Measurements from ENCODE around the gene PMPCA. TPM values are rescaled to one million over a fixed set of nuclear protein-coding genes. Genes with fewer than 3 reads are reported as not detected.

The PMPCA gene
- total and polyA plus RNA-seq, 7 donors, result 22.9 to 49.9 (median 27.1) TPM

DNA sequence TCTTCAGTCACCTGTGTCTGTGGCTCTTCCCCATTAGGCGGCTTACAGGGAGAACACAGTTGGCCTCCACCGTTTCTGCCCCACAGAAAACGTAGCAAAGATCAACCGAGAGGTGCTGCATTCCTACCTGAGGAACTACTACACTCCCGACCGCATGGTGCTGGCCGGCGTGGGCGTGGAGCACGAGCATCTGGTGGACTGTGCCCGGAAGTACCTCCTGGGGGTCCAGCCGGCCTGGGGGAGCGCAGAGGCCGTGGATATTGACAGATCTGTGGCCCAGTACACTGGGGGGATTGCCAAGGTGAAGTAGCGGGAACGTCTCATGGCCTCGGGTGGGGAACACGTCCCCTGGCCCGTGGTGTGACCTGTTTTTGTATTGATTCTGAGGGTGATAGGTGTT lies 6.5 kb downstream of the PMPCA start:
- no peak for DNase-seq
- H3K9me3 ChIP-seq, result no peaks in the 10 kb centered on the region
- TF ChIP-seq, protein P1, sequence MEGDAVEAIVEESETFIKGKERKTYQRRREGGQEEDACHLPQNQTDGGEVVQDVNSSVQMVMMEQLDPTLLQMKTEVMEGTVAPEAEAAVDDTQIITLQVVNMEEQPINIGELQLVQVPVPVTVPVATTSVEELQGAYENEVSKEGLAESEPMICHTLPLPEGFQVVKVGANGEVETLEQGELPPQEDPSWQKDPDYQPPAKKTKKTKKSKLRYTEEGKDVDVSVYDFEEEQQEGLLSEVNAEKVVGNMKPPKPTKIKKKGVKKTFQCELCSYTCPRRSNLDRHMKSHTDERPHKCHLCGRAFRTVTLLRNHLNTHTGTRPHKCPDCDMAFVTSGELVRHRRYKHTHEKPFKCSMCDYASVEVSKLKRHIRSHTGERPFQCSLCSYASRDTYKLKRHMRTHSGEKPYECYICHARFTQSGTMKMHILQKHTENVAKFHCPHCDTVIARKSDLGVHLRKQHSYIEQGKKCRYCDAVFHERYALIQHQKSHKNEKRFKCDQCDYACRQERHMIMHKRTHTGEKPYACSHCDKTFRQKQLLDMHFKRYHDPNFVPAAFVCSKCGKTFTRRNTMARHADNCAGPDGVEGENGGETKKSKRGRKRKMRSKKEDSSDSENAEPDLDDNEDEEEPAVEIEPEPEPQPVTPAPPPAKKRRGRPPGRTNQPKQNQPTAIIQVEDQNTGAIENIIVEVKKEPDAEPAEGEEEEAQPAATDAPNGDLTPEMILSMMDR (IDR thresholded peaks at IDR 0.05), result no peak
- no peak for TF ChIP-seq EP300 (IDR thresholded peaks at IDR 0.05)
- TF ChIP-seq POLR2A (IDR thresholded peaks at IDR 0.05), result no peak
- TF ChIP-seq POLR2AphosphoS5 (IDR thresholded peaks at IDR 0.05), result no peak
- H3K4me1 ChIP-seq, result peaks cover 0 to 2% (median under 1%) of the 10 kb centered on the region in 4 donors
- H3K27me3 ChIP-seq, result no peaks in the 10 kb centered on the region
- H3K36me3 ChIP-seq, result peaks cover 45 to 96% (median 85%) of the 10 kb centered on the region in 4 donors
- intact Hi-C loops (cut with DNase I), result no loop called here
- no peak overlapping the region for H3K4me3 ChIP-seq
- H3K27ac ChIP-seq, result no peak overlapping the region
- WGBS, 2 donors, result 92 to 93% methylated on average over 19 of the region's 19 CpGs

DNA sequence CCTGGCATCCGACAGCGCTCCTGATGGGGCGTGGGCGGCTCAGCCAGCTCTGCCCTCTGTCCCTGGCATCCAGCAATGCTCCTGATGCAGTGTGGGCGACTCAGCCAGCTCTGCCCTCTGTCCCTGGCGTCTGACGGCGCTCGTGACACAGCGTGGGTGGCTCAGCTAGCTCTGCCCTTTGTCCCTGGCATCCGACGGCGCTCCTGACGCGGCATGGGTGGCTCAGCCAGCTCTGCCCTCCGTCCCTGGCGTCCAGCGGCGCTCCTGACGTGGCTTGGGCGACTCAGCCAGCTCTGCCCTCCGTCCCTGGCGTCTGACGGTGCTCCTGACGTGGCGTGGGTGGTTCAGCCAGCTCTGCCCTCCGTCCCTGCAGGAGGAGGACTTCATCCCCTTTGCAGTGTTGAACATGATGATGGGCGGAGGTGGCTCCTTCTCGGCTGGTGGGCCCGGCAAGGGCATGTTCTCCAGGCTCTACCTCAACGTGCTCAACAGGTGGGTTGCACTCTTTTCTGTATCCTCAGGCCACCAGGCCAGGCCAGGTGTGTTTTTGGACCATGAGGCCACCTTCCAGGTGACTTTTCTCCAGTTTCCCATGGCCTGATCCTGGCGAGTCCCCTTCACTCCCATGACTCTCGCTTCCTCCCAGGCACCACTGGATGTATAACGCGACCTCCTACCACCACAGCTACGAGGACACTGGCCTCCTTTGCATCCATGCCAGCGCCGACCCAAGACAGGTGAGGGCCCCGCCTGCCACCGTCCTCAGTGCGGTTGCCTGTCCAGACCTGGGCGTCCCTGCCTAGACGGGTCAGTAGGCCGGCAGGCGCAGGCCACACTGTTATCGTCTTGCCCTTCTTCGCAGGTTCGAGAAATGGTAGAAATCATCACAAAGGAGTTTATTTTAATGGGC lies 8.0 kb downstream of the PMPCA start:
- Histone ChIP-seq H3K27ac (no peak overlapping the region), H3K27me3 (no peaks in the 10 kb centered on the region), H3K9me3 (no peaks in the 10 kb centered on the region), H3K4me3 (no peak overlapping the region), H3K36me3 (peaks cover 43 to 100% (median 93%) of the 10 kb centered on the region in 4 donors), H3K4me1 (no peaks in the 10 kb centered on the region)
- intact Hi-C loops (cut with DNase I), result no loop called here
- WGBS, 2 donors, result 94 to 96% methylated on average over 48 of the region's 48 CpGs
- no peak for DNase-seq
- TF ChIP-seq, protein P1 (IDR thresholded peaks at IDR 0.05), result no peak
- no peak for TF ChIP-seq EP300 (IDR thresholded peaks at IDR 0.05)
- TF ChIP-seq POLR2AphosphoS5 (IDR thresholded peaks at IDR 0.05), result no peak
- TF ChIP-seq POLR2A (IDR thresholded peaks at IDR 0.05), result no peak

DNA sequence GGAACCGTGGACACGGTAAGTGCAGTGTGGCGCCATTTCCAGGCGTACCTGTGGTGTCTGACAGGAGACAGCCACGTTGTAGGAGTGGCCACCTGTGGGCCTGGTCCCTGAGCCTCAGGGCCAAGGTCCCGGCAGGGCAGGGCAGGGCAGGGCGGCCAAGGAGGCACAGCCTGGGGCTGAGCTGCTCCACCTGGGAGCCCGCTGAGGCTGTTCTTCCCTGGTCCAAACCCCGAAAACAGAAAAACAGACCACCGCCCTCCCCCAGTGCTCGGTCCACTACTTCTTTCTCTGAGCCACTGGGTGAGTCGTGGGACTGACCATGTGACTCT lies 8.6 kb downstream of the PMPCA start:
- Histone ChIP-seq H3K27me3 (no peaks in the 10 kb centered on the region), H3K4me3 (no peak overlapping the region)
- TF ChIP-seq POLR2A (IDR thresholded peaks at IDR 0.05) (no peak), EP300 (IDR thresholded peaks at IDR 0.05) (no peak), POLR2AphosphoS5 (IDR thresholded peaks at IDR 0.05) (no peak)
- TF ChIP-seq, protein P1 (IDR thresholded peaks at IDR 0.05), result no peak

DNA sequence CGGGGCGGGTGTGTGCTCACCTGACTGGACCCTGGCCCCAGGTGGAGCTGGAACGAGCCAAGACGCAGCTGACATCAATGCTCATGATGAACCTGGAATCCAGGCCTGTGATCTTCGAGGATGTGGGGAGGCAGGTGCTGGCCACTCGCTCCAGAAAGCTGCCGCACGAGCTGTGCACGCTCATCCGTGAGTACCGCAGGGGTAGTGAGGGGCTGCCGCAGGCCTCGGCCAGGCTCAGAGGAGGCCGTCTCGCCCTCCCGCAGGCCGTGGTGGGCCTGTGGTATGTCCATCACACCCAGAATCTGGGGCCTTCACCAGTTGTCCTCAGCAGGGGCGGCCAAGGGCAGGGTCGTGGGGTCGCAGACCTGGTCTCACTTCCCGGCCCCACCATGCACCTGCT lies 11.3 kb downstream of the PMPCA start:
- no peak for DNase-seq
- Histone ChIP-seq H3K9me3 (no peaks in the 10 kb centered on the region), H3K36me3 (peaks cover 34 to 85% (median 67%) of the 10 kb centered on the region in 4 donors), H3K4me3 (no peak overlapping the region), H3K27me3 (no peaks in the 10 kb centered on the region), H3K4me1 (no peaks in the 10 kb centered on the region), H3K27ac (no peak overlapping the region)
- intact Hi-C loops (cut with DNase I), result no loop called here
- WGBS, 2 donors, result 92 to 96% methylated on average over 21 of the region's 21 CpGs
- TF ChIP-seq, protein P1 (IDR thresholded peaks at IDR 0.05), result no peak
- TF ChIP-seq POLR2AphosphoS5 (IDR thresholded peaks at IDR 0.05) (no peak), POLR2A (IDR thresholded peaks at IDR 0.05) (no peak), EP300 (IDR thresholded peaks at IDR 0.05) (no peak)

More for the DNA sequence above, 8.6 kb downstream of the PMPCA start:
- no peaks in the 10 kb centered on the region for H3K9me3 ChIP-seq
- H3K27ac ChIP-seq, result no peak overlapping the region
- 90 to 96% methylated on average over 12 of the region's 12 CpGs for WGBS, 2 donors
- no peaks in the 10 kb centered on the region for H3K4me1 ChIP-seq
- peaks cover 41 to 100% (median 92%) of the 10 kb centered on the region in 4 donors for H3K36me3 ChIP-seq
- intact Hi-C loops (cut with DNase I), result no loop called here
- DNase-seq, result no peak
